ENCODE data around the gene MYOM1. TPM values are rescaled to one million over a fixed set of nuclear protein-coding genes. Genes with fewer than 3 reads are reported as not detected.

Gene MYOM1
- total RNA-seq, 1 donor from 2014 or later: 0.49 TPM

Other genes with a start within 250 kb of the MYOM1 start
- 26.1 TPM for gene LPIN2, start 206.8 kb downstream of the MYOM1 start, total RNA-seq (ENCODE audit: unreplicated experiment)
- gene MYL12A, start 27.8 kb upstream of the MYOM1 start, total RNA-seq (ENCODE audit: unreplicated experiment): 430 TPM
- gene MYL12B, start 42.2 kb upstream of the MYOM1 start, total RNA-seq (ENCODE audit: unreplicated experiment): 298 TPM
- gene TGIF1, start 230.2 kb upstream of the MYOM1 start, total RNA-seq (ENCODE audit: unreplicated experiment): 72.5 TPM

All from endothelial cell (in vitro differentiated cells).